H1 (cell line): ENCODE results near the gene TBC1D24. TPM values are rescaled to one million over a fixed set of nuclear protein-coding genes. Genes with fewer than 3 reads are reported as not detected.

ENCODE experiments used
- CTCF ChIA-PET: fragments of 300-600 bp; sonication (Branson Sonifier 250); formaldehyde crosslinking; loops from one replicate; lab custom pipeline; 2021; ENCODE audit not compliant: partially characterized antibody; lab: Charles Lee
- POLR2A ChIA-PET: fragments of 300-600 bp; sonication (Branson Sonifier 250); formaldehyde crosslinking; loops from one replicate; lab custom pipeline; 2021; ENCODE audit warnings: inconsistent platforms; ENCODE audit not compliant: partially characterized antibody; lab: Charles Lee
- DNase-seq, 2 experiments: peaks; one replicate each; pipeline versions ENCODE4 v3.0.0 to v3.0.0-alpha.2; 2010 to 2022; ENCODE audit warnings: low spot score in 2 of 2, low read depth in 1 of 2, mixed read lengths in 1 of 2
- FAIRE-seq: peaks from 2 replicates; lab custom pipeline; 2011; peaks lifted over from hg19 to GRCh38; lab: Jason Lieb, UNC
- H2AFZ ChIP-seq: 2 replicates; pipeline ENCODE4 v1.8.1; 2012; ENCODE audit warnings: low read length, inconsistent platforms
- H2AK5ac ChIP-seq: 2 replicates; pipeline ENCODE4 v1.6.1; 2013; ENCODE audit warnings: low read depth, low read length
- H2BK120ac ChIP-seq: replicated peaks from 2 replicates; pipeline ENCODE3; 2013; ENCODE audit warnings: low read depth, low read length, inconsistent platforms
- H2BK12ac ChIP-seq: 2 replicates; pipeline ENCODE4 v1.6.1; 2013; ENCODE audit warnings: low read depth, low read length
- H2BK15ac ChIP-seq: 2 replicates; pipeline ENCODE4 v1.6.1; 2013; ENCODE audit warnings: low read length
- H2BK20ac ChIP-seq: 2 replicates; pipeline ENCODE4 v1.6.1; 2013; ENCODE audit warnings: low read length
- H2BK5ac ChIP-seq: 2 replicates; pipeline ENCODE4 v1.6.1; 2013; ENCODE audit warnings: low read depth, low read length
- H3K14ac ChIP-seq: 2 replicates; pipeline ENCODE4 v1.6.1; 2013; ENCODE audit warnings: inconsistent platforms; ENCODE audit not compliant: insufficient read length
- H3K18ac ChIP-seq: 2 replicates; pipeline ENCODE4 v1.6.1; 2013; ENCODE audit warnings: low read length; ENCODE audit errors: extremely low read depth
- H3K23ac ChIP-seq: 2 replicates; pipeline ENCODE4 v1.6.1; 2013; ENCODE audit warnings: inconsistent platforms; ENCODE audit not compliant: insufficient read length
- H3K23me2 ChIP-seq: 2 replicates; pipeline ENCODE4 v1.6.1; 2013; ENCODE audit warnings: low read depth, low read length
- H3K27ac ChIP-seq: 2 replicates; pipeline ENCODE4 v1.6.1; 2011; ENCODE audit warnings: low read depth, low read length, inconsistent platforms
- H3K27me3 ChIP-seq, 4 experiments: replicated peaks in 1 of 4; 1 replicate in 1 of 4; 2 replicates in 3 of 4; pipeline versions ENCODE4 v1.6.1 to v1.8.1; 2011 to 2013; ENCODE audit warnings: low read length in 3 of 4, mild to moderate bottlenecking in 3 of 4, inconsistent platforms in 2 of 4, mixed read lengths in 2 of 4, moderate library complexity in 1 of 4; ENCODE audit not compliant: control insufficient read depth in 3 of 4, insufficient read depth in 3 of 4; ENCODE audit errors: extremely low read depth in 1 of 4
- H3K36me3 ChIP-seq, 4 experiments: 2 replicates each; pipeline versions ENCODE4 v1.6.1 to v1.8.1; 2011 to 2013; ENCODE audit warnings: mild to moderate bottlenecking in 4 of 4, low read length in 3 of 4, moderate library complexity in 2 of 4, control low read depth in 1 of 4, inconsistent platforms in 1 of 4; ENCODE audit not compliant: insufficient read depth in 4 of 4, control insufficient read depth in 2 of 4
- H3K4ac ChIP-seq: replicated peaks from 2 replicates; pipeline ENCODE3; 2013; ENCODE audit warnings: low read length, low read depth, mixed read lengths, inconsistent platforms; ENCODE audit not compliant: insufficient read length
- H3K4me1 ChIP-seq, 4 experiments: replicated peaks in 1 of 4; 1 replicate in 1 of 4; 2 replicates in 3 of 4; pipeline versions ENCODE4 v1.6.1 to v1.8.1; 2011 to 2013; ENCODE audit warnings: low read length in 3 of 4, inconsistent platforms in 2 of 4, mixed read lengths in 1 of 4; ENCODE audit not compliant: insufficient read depth in 4 of 4, control insufficient read depth in 3 of 4
- H3K4me2 ChIP-seq, 2 experiments: 2 replicates each; pipeline versions ENCODE4 v1.6.1 to v1.8.1; 2011 to 2013; ENCODE audit warnings: low read depth in 2 of 2, low read length in 2 of 2, control low read depth in 1 of 2, inconsistent platforms in 1 of 2, mild to moderate bottlenecking in 1 of 2; ENCODE audit not compliant: insufficient read depth in 1 of 2
- H3K4me3 ChIP-seq, 4 experiments: fragments of 200-600, 300-600 bp in 1 of 4; sonication (generic), shearing (Covaris generic), sonication (Bioruptor Twin) in 1 of 4; 2 replicates each; pipeline versions ENCODE4 v1.5.1 to v1.8.1; 2011 to 2016; ENCODE audit warnings: low read length in 4 of 4, low read depth in 3 of 4, control low read depth in 2 of 4, inconsistent platforms in 2 of 4, mild to moderate bottlenecking in 2 of 4, mixed read lengths in 1 of 4, moderate library complexity in 1 of 4; ENCODE audit not compliant: insufficient read depth in 2 of 4; ENCODE audit errors: extremely low read depth in 1 of 4
- H3K56ac ChIP-seq: replicated peaks from 2 replicates; pipeline ENCODE3; 2013; ENCODE audit warnings: low read depth, mild to moderate bottlenecking, mixed read lengths, low read length, inconsistent platforms; ENCODE audit not compliant: insufficient read length
- H3K79me1 ChIP-seq: 2 replicates; pipeline ENCODE4 v1.6.1; 2013; ENCODE audit warnings: low read depth, low read length, control low read depth
- H3K79me2 ChIP-seq, 2 experiments: 2 replicates each; pipeline versions ENCODE4 v1.6.1 to v1.8.1; 2012 to 2013; ENCODE audit warnings: low read length in 2 of 2, mild to moderate bottlenecking in 2 of 2, inconsistent platforms in 1 of 2; ENCODE audit not compliant: insufficient read depth in 2 of 2, control insufficient read depth in 1 of 2
- H3K9ac ChIP-seq, 4 experiments: replicated peaks in 1 of 4; 1 replicate in 1 of 4; 2 replicates in 3 of 4; pipeline versions ENCODE4 v1.6.1 to v1.8.1; 2011 to 2013; ENCODE audit warnings: low read depth in 3 of 4, low read length in 3 of 4, control low read depth in 2 of 4, mild to moderate bottlenecking in 2 of 4, moderate library complexity in 2 of 4, inconsistent platforms in 1 of 4; ENCODE audit errors: extremely low read depth in 1 of 4
- H3K9me3 ChIP-seq, 2 experiments: 2 replicates each; pipeline versions ENCODE4 v1.6.1 to v1.8.1; 2012 to 2013; ENCODE audit warnings: mild to moderate bottlenecking in 2 of 2, moderate library complexity in 2 of 2, control low read depth in 1 of 2, inconsistent platforms in 1 of 2, low read depth in 1 of 2, low read length in 1 of 2, mixed read lengths in 1 of 2; ENCODE audit not compliant: insufficient read depth in 2 of 2
- H4K20me1 ChIP-seq, 2 experiments: replicated peaks in 1 of 2; 2 replicates each; pipeline versions ENCODE3 to v1.8.1; 2011 to 2013; ENCODE audit warnings: inconsistent platforms in 2 of 2, low read length in 2 of 2, mild to moderate bottlenecking in 1 of 2; ENCODE audit not compliant: insufficient read depth in 2 of 2, control insufficient read depth in 1 of 2
- H4K5ac ChIP-seq: 2 replicates; pipeline ENCODE4 v1.6.1; 2013; ENCODE audit warnings: low read length, low read depth, mixed read lengths, inconsistent platforms; ENCODE audit not compliant: insufficient read length
- H4K8ac ChIP-seq: 2 replicates; pipeline ENCODE4 v1.8.0; 2013; ENCODE audit warnings: mild to moderate bottlenecking, moderate library complexity, low read length, inconsistent platforms; ENCODE audit not compliant: insufficient read depth; ENCODE audit errors: extremely low read depth
- H4K91ac ChIP-seq: replicated peaks from 2 replicates; pipeline ENCODE3; 2013; ENCODE audit warnings: low read length, mixed read lengths, inconsistent platforms; ENCODE audit not compliant: insufficient read length
- BRCA1 ChIP-seq: IDR thresholded peaks from 2 replicates; pipeline ENCODE4 v1.6.1; 2012; ENCODE audit warnings: low read depth, low read length, improper control_type of control experiment
- CHD2 ChIP-seq: IDR thresholded peaks from 2 replicates; pipeline ENCODE4 v1.6.1; 2012; ENCODE audit warnings: low read length, improper control_type of control experiment
- EP300 ChIP-seq, 2 experiments: IDR thresholded peaks; 1 replicate in 1 of 2; 2 replicates in 1 of 2; pipeline ENCODE4 v1.6.1; 2011 to 2012; ENCODE audit warnings: low read depth in 2 of 2, low read length in 2 of 2, mild to moderate bottlenecking in 2 of 2, borderline replicate concordance in 1 of 2, inconsistent platforms in 1 of 2, moderate library complexity in 1 of 2
- EZH2 ChIP-seq: fragments of 200-600 bp; sonication (generic); IDR thresholded peaks from 2 replicates; pipeline ENCODE4 v1.7.1; 2012; ENCODE audit warnings: low read depth, mild to moderate bottlenecking, moderate library complexity, low read length, inconsistent platforms; ENCODE audit not compliant: severe bottlenecking
- GABPA ChIP-seq: IDR thresholded peaks from 2 replicates; pipeline ENCODE4 v1.6.1; 2011; ENCODE audit warnings: mild to moderate bottlenecking, low read length, moderate library complexity, borderline replicate concordance; ENCODE audit not compliant: insufficient read depth
- GTF2F1 ChIP-seq: IDR thresholded peaks from 2 replicates; pipeline ENCODE4 v1.6.1; 2012; ENCODE audit warnings: low read depth, low read length, improper control_type of control experiment, borderline replicate concordance
- JUND ChIP-seq: IDR thresholded peaks from 2 replicates; pipeline ENCODE4 v1.6.1; 2011; ENCODE audit warnings: mild to moderate bottlenecking, improper control_type of control experiment, low read length
- RNF2 ChIP-seq: fragments of 200-900, 300-1000 bp; sonication (generic); IDR thresholded peaks from 2 replicates; pipeline ENCODE4 v1.7.1; 2016; ENCODE audit warnings: borderline replicate concordance, low read depth, mild to moderate bottlenecking, antibody characterized with exemption, low read length; ENCODE audit not compliant: poor library complexity, severe bottlenecking; ENCODE audit errors: missing control alignments
- SRF ChIP-seq: IDR thresholded peaks from 2 replicates; pipeline ENCODE4 v1.6.1; 2011; ENCODE audit warnings: mild to moderate bottlenecking, low read depth, low read length, moderate library complexity
- ZNF274 ChIP-seq: IDR thresholded peaks from 2 replicates; pipeline ENCODE4 v1.7.0; 2012; ENCODE audit warnings: low read length, borderline replicate concordance; ENCODE audit errors: extremely low read depth
- WGBS, 2 experiments: shearing (Covaris generic) in 1 of 2; methylation state at CpG; one replicate each; pipeline versions ENCODE4 v1.1.6 to v1.1.7; 2013 to 2015; ENCODE audit warnings: low lambda C conversion rate in 2 of 2, mixed read lengths in 2 of 2, inconsistent platforms in 1 of 2, low coverage in 1 of 2, missing lambda C conversion rate in 1 of 2; ENCODE audit not compliant: insufficient replicate concordance in 2 of 2, insufficient coverage in 1 of 2, insufficient read length in 1 of 2; ENCODE audit errors: extremely low coverage in 1 of 2, missing lambda C conversion rate in 1 of 2; 5-methylcytosine and 5-hydroxymethylcytosine counted together
- polyA plus RNA-seq, 7 experiments: library from polyadenylated mRNA; depleted of rRNA in 3 of 7; stranded (reverse) in 5 of 7; unstranded in 2 of 7; fragments of >200 nt in 5 of 7; fragments of 200-250 nt in 2 of 7; gene quantifications; 1 replicate in 5 of 7; 2 replicates in 1 of 7; 4 replicates in 1 of 7; pipeline versions ENCODE4 v1.2.1 to v1.2.3, GENCODE V29; 2011 to 2013; ENCODE audit warnings: missing spikeins in 2 of 7, mixed read lengths in 2 of 7
- total RNA-seq: library from RNA; stranded (reverse); fragmentation: NEBNext Ultra II Directional; extraction: Animal tissue kit (Norgen Biotek cat#: 25700); gene quantifications from 2 replicates; pipeline ENCODE4 v1.2.1, GENCODE V29; 2021
- TF ChIP-seq, protein P1 (sequence below): IDR thresholded peaks from 2 replicates; pipeline ENCODE4 v1.6.1; 2012; ENCODE audit warnings: inconsistent platforms

TBC1D24 gene
- total and polyA plus RNA-seq, 2 of the 8 experiments (the other 6 are each of a cell fraction or from before 2014, with no cell fraction given) = 8.7 to 21.5 TPM

DNA sequence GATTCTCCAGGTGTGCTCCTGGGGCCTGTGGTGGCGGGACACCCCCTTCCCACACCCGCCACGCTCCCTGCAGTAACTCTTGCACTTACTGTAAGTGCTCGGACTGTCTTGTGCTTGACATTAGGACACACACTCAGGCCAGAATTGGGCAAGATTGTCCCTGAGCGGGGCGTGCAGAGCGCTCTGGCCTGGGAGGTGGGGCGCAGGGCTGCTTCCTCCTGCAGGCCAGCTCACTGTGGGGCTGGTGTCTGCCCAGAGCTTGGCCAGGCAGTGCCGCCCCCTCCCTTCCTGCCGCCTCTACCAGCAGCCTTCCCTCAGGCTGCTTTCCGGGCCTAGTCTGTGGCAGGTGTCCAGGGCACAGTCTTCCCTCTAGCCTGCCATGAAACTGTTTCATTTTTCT, 32.7 kb downstream of the TBC1D24 start:
- H4K8ac ChIP-seq = no peak overlapping the region; the same call in 1 of the 2 replicates
- POLR2A ChIA-PET = interaction anchor here (0.6 to 1.2 kb wide), 3 partner anchors 23 to 68 kb away, joined by 3 to 4 read pairs (median 3); partner anchors contain the start of gene CEMP1
- no peak overlapping the region for H3K4me2 ChIP-seq
- no peak overlapping the region for H2AFZ ChIP-seq
- no peak overlapping the region for H3K4ac ChIP-seq
- no peak overlapping the region for H3K18ac ChIP-seq
- no peaks in the 10 kb centered on the region for H3K9me3 ChIP-seq
- H3K9ac ChIP-seq = no peak overlapping the region
- H2AK5ac ChIP-seq = no peak overlapping the region
- H3K79me2 ChIP-seq = no peaks in the 10 kb centered on the region
- no peak overlapping the region for H2BK120ac ChIP-seq
- no peak for DNase-seq
- H2BK20ac ChIP-seq = no peak overlapping the region
- H2BK12ac ChIP-seq = no peak overlapping the region
- 80% methylated on average over 11 of the region's 11 CpGs; no CpG with 5 or more reads in 1 of the 2 experiments for WGBS, 2 experiments
- no peak overlapping the region for H4K5ac ChIP-seq
- H3K4me3 ChIP-seq = no peak overlapping the region
- H4K91ac ChIP-seq = no peak overlapping the region
- peaks cover 0 to 3% (median 0%) of the 10 kb centered on the region in 4 experiments; a peak in 2 of 7 replicates for H3K27me3 ChIP-seq
- no peak overlapping the region for H3K56ac ChIP-seq
- H3K27ac ChIP-seq = no peak overlapping the region
- peaks cover 2% of the 10 kb centered on the region; the same call in 1 of the 2 replicates for H3K79me1 ChIP-seq
- no peak overlapping the region for H3K14ac ChIP-seq
- H4K20me1 ChIP-seq = no peaks in the 10 kb centered on the region
- no peaks in the 10 kb centered on the region for H3K36me3 ChIP-seq
- peaks cover 1 to 15% (median 13%) of the 10 kb centered on the region in 4 experiments for H3K4me1 ChIP-seq
- no peaks in the 10 kb centered on the region; the same call in 1 of the 2 replicates for H3K23me2 ChIP-seq
- CTCF ChIA-PET = interaction anchor here (0.6 to 1.7 kb wide), 3 partner anchors 37 to 672 kb away, joined by 3 to 4 read pairs (median 3); partner anchors contain the start of gene NTN3
- no peak overlapping the region for H2BK5ac ChIP-seq
- FAIRE-seq = no peak
- no peak overlapping the region for H3K23ac ChIP-seq
- H2BK15ac ChIP-seq = no peak overlapping the region
- TF ChIP-seq SRF = no peak
- no peak for TF ChIP-seq EP300 (IDR thresholded peaks at IDR 0.05; ENCODE audit: borderline replicate concordance in 1 of 2, low read depth in 2 of 2, low read length in 2 of 2)
- no peak for TF ChIP-seq GABPA
- TF ChIP-seq CHD2 = no peak
- TF ChIP-seq ZNF274 = no peak
- no peak for TF ChIP-seq JUND
- TF ChIP-seq BRCA1 = no peak
- TF ChIP-seq, protein P1, sequence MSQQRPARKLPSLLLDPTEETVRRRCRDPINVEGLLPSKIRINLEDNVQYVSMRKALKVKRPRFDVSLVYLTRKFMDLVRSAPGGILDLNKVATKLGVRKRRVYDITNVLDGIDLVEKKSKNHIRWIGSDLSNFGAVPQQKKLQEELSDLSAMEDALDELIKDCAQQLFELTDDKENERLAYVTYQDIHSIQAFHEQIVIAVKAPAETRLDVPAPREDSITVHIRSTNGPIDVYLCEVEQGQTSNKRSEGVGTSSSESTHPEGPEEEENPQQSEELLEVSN = no peak
- TF ChIP-seq RNF2 = no peak
- no peak for TF ChIP-seq EZH2
- no peak for TF ChIP-seq GTF2F1
